ENCODE results near the gene TCERG1.

TCERG1 gene

GRCh38 chr5:146533882-146534281 lies 86.7 kb downstream of the TCERG1 start:
- Histone ChIP-seq H3K4me3 (ENCODE audit: severe bottlenecking) (no peak overlapping the region), H3K9me3 (ENCODE audit: severe bottlenecking) (no peaks in the 10 kb centered on the region), H3K27ac (ENCODE audit: poor library complexity, severe bottlenecking) (no peak overlapping the region), H3K27me3 (ENCODE audit: insufficient read depth, poor library complexity, severe bottlenecking) (no peaks in the 10 kb centered on the region), H3K4me1 (ENCODE audit: insufficient read depth, poor library complexity, severe bottlenecking) (no peaks in the 10 kb centered on the region), H3K36me3 (ENCODE audit: low read depth) (no peaks in the 10 kb centered on the region)
- no peak for TF ChIP-seq CTCF (IDR thresholded peaks at IDR 0.05; ENCODE audit: poor library complexity, severe bottlenecking)
- no peak for DNase-seq (ENCODE audit: low spot score)
- ATAC-seq (ENCODE audit: low read depth) = no peak

- no peaks in the 10 kb centered on the region for H3K36me3 ChIP-seq (ENCODE audit: low read depth)
- no peak for TF ChIP-seq CTCF (IDR thresholded peaks at IDR 0.05; ENCODE audit: poor library complexity, severe bottlenecking)
- no peak for DNase-seq (ENCODE audit: low spot score)
- H3K4me1 ChIP-seq (ENCODE audit: insufficient read depth, poor library complexity, severe bottlenecking) = peaks cover 11% of the 10 kb centered on the region
- no peaks in the 10 kb centered on the region for H3K9me3 ChIP-seq (ENCODE audit: severe bottlenecking)
- no peaks in the 10 kb centered on the region for H3K27me3 ChIP-seq (ENCODE audit: insufficient read depth, poor library complexity, severe bottlenecking)
- H3K4me3 ChIP-seq (ENCODE audit: severe bottlenecking) = no peak overlapping the region
- no peak overlapping the region for H3K27ac ChIP-seq (ENCODE audit: poor library complexity, severe bottlenecking)
- ATAC-seq (ENCODE audit: low read depth) = no peak
These were observed 91.3 kb downstream of the TCERG1 start for GRCh38 chr5:146538432-146538831.

- no peak overlapping the region for H3K27ac ChIP-seq (ENCODE audit: poor library complexity, severe bottlenecking)
- no peak overlapping the region for H3K4me3 ChIP-seq (ENCODE audit: severe bottlenecking)
- peaks cover 11% of the 10 kb centered on the region for H3K4me1 ChIP-seq (ENCODE audit: insufficient read depth, poor library complexity, severe bottlenecking)
- H3K9me3 ChIP-seq (ENCODE audit: severe bottlenecking) = no peaks in the 10 kb centered on the region
- ATAC-seq (ENCODE audit: low read depth) (peak; percentile 90), DNase-seq (ENCODE audit: low spot score) (no peak)
- no peaks in the 10 kb centered on the region for H3K27me3 ChIP-seq (ENCODE audit: insufficient read depth, poor library complexity, severe bottlenecking)
- TF ChIP-seq CTCF (IDR thresholded peaks at IDR 0.05; ENCODE audit: poor library complexity, severe bottlenecking) = no peak
- no peaks in the 10 kb centered on the region for H3K36me3 ChIP-seq (ENCODE audit: low read depth)
These were observed 92.8 kb downstream of the TCERG1 start for GRCh38 chr5:146539973-146540372.

- DNase-seq (ENCODE audit: low spot score) (no peak), ATAC-seq (ENCODE audit: low read depth) (peak; percentile 43)
- H3K27ac ChIP-seq (ENCODE audit: poor library complexity, severe bottlenecking) = no peak overlapping the region
- no peak for TF ChIP-seq CTCF (IDR thresholded peaks at IDR 0.05; ENCODE audit: poor library complexity, severe bottlenecking)
- H3K9me3 ChIP-seq (ENCODE audit: severe bottlenecking) = no peaks in the 10 kb centered on the region
- H3K4me1 ChIP-seq (ENCODE audit: insufficient read depth, poor library complexity, severe bottlenecking) = peaks cover 11% of the 10 kb centered on the region
- peaks cover 1% of the 10 kb centered on the region for H3K27me3 ChIP-seq (ENCODE audit: insufficient read depth, poor library complexity, severe bottlenecking)
- no peak overlapping the region for H3K4me3 ChIP-seq (ENCODE audit: severe bottlenecking)
- no peaks in the 10 kb centered on the region for H3K36me3 ChIP-seq (ENCODE audit: low read depth)
These were observed 93.3 kb downstream of the TCERG1 start for GRCh38 chr5:146540414-146540813.

- ATAC-seq (ENCODE audit: low read depth) = peak; percentile 80
These were observed 95.1 kb downstream of the TCERG1 start for GRCh38 chr5:146541958-146542849.

More at GRCh38 chr5:146541958-146542849, 95.1 kb downstream of the TCERG1 start:
- peak; percentile 98 for TF ChIP-seq CTCF (IDR thresholded peaks at IDR 0.05; ENCODE audit: poor library complexity, severe bottlenecking)
- H3K4me1 ChIP-seq (ENCODE audit: insufficient read depth, poor library complexity, severe bottlenecking) = peaks cover 11% of the 10 kb centered on the region
- peaks cover 3% of the 10 kb centered on the region for H3K27me3 ChIP-seq (ENCODE audit: insufficient read depth, poor library complexity, severe bottlenecking)
- H3K36me3 ChIP-seq (ENCODE audit: low read depth) = no peaks in the 10 kb centered on the region
- H3K9me3 ChIP-seq (ENCODE audit: severe bottlenecking) = no peaks in the 10 kb centered on the region
- peak; percentile 77 for DNase-seq (ENCODE audit: low spot score)
- H3K27ac ChIP-seq (ENCODE audit: poor library complexity, severe bottlenecking) = no peak overlapping the region
- H3K4me3 ChIP-seq (ENCODE audit: severe bottlenecking) = no peak overlapping the region
